Activated CD4-positive, alpha-beta T cell treated with anti-CD3 and anti-CD28 coated beads, Interleukin-2, amount 50 U/mL, for 48 hours (primary cell): ENCODE data around the gene IL6.
"Not testable (repeated sequence)": the region's sequence is repeated elsewhere in the genome, so short reads cannot be mapped to it uniquely, and the experiment has no call there.

Source experiments
- DNase-seq, 2 experiments: peaks; one replicate each; pipeline ENCODE4 v3.0.0-alpha.2; 2020

IL6 gene

GRCh38 chr7:22726907-22727713 is at the start of gene IL6:
IL6 (plus strand) TSS chr7:22727200; CDS start chr7:22727263, 63 bp downstream.
- DNase-seq = peak in 1 of 2 experiments; percentile 16

- not testable (repeated sequence) for DNase-seq
These were observed 49.7 kb upstream of the IL6 start for GRCh38 chr7:22677263-22677662.

- peak; percentile 16 to 32 for DNase-seq
These were observed 49.3 kb upstream of the IL6 start for GRCh38 chr7:22677680-22678079.

- no peak for DNase-seq
These were observed 46.5 kb upstream of the IL6 start for GRCh38 chr7:22680482-22680911.

- DNase-seq = no peak
These were observed 45.7 kb upstream of the IL6 start for GRCh38 chr7:22681312-22681711.

- no peak for DNase-seq
These were observed 44.9 kb upstream of the IL6 start for GRCh38 chr7:22681852-22682657.

GRCh38 chr7:22683379-22683778 is 43.6 kb upstream of the IL6 start:
- DNase-seq = no peak

GRCh38 chr7:22686620-22687019 is 40.4 kb upstream of the IL6 start:
- DNase-seq = no peak

- DNase-seq = no peak
These were observed 38.9 kb upstream of the IL6 start for GRCh38 chr7:22688084-22688483.

GRCh38 chr7:22688934-22689333 is 38.1 kb upstream of the IL6 start:
- DNase-seq = not testable (repeated sequence)

- no peak for DNase-seq
These were observed 32.3 kb upstream of the IL6 start for GRCh38 chr7:22694597-22695207.

- DNase-seq = no peak
These were observed 31.4 kb upstream of the IL6 start for GRCh38 chr7:22695476-22696132.

GRCh38 chr7:22696541-22697228 is 30.3 kb upstream of the IL6 start:
- peak; percentile 11 to 28 for DNase-seq

GRCh38 chr7:22697322-22697859 is 29.6 kb upstream of the IL6 start:
- DNase-seq = no peak

- DNase-seq = peak in 1 of 2 experiments; percentile 29
These were observed 29.0 kb upstream of the IL6 start for GRCh38 chr7:22697876-22698606.

- DNase-seq = peak; percentile 17 to 32
These were observed 28.2 kb upstream of the IL6 start for GRCh38 chr7:22698767-22699166.

GRCh38 chr7:22700559-22701002 is 26.4 kb upstream of the IL6 start:
- DNase-seq = peak in 1 of 2 experiments; percentile 14

GRCh38 chr7:22702516-22702915 is 24.5 kb upstream of the IL6 start:
- no peak for DNase-seq

GRCh38 chr7:22703107-22703855 is 23.7 kb upstream of the IL6 start:
- not testable (repeated sequence) for DNase-seq

- DNase-seq = not testable (repeated sequence)
These were observed 22.9 kb upstream of the IL6 start for GRCh38 chr7:22703978-22704610.
